Keratinocyte (primary cell): ENCODE measurements around the gene GPC1. TPM values are rescaled to one million over a fixed set of nuclear protein-coding genes. Genes with fewer than 3 reads are reported as not detected.

Experiments used
- DNase-seq: peaks from one replicate; pipeline ENCODE4 v3.0.0-alpha.2; 2011; ENCODE audit warnings: low read depth, missing footprints, low spot score
- FAIRE-seq: peaks from 2 replicates; lab custom pipeline; 2011; peaks lifted over from hg19 to GRCh38; lab: Jason Lieb, UNC
- H2AFZ ChIP-seq: 2 replicates; pipeline ENCODE4 v1.6.0; 2012; ENCODE audit warnings: low read length, control low read depth, inconsistent platforms; ENCODE audit not compliant: control insufficient read depth
- H3K27ac ChIP-seq: 2 replicates; pipeline ENCODE4 v1.5.1; 2011; ENCODE audit warnings: low read length; ENCODE audit not compliant: control insufficient read depth, insufficient read depth
- H3K27me3 ChIP-seq: 3 replicates; pipeline ENCODE4 v1.6.0; 2011; ENCODE audit warnings: low read length; ENCODE audit not compliant: control insufficient read depth, insufficient read depth; ENCODE audit errors: extremely low read depth
- H3K36me3 ChIP-seq, 2 experiments: 2 replicates in 1 of 2; 3 replicates in 1 of 2; pipeline ENCODE4 v1.5.1; 2011; ENCODE audit warnings: low read length in 2 of 2, mild to moderate bottlenecking in 1 of 2; ENCODE audit not compliant: control insufficient read depth in 2 of 2, insufficient read depth in 2 of 2; ENCODE audit errors: extremely low read depth in 1 of 2
- H3K4me1 ChIP-seq: 3 replicates; pipeline ENCODE4 v1.5.1; 2011; ENCODE audit warnings: low read length; ENCODE audit not compliant: control insufficient read depth, insufficient read depth; ENCODE audit errors: extremely low read depth
- H3K4me2 ChIP-seq: 3 replicates; pipeline ENCODE4 v1.6.0; 2011; ENCODE audit warnings: low read depth, low read length; ENCODE audit not compliant: control insufficient read depth, insufficient read depth; ENCODE audit errors: extremely low read depth
- H3K4me3 ChIP-seq, 3 experiments: fragments of 200-600 bp in 1 of 3; sonication (generic) in 1 of 3; 2 replicates in 2 of 3; 3 replicates in 1 of 3; pipeline ENCODE4 v1.5.1; 2011 to 2016; ENCODE audit warnings: low read length in 3 of 3, mild to moderate bottlenecking in 3 of 3, control low read depth in 2 of 3, inconsistent platforms in 1 of 3, low read depth in 1 of 3, mixed read lengths in 1 of 3, mixed run types in 1 of 3, moderate library complexity in 1 of 3; ENCODE audit not compliant: control insufficient read depth in 2 of 3, insufficient read depth in 2 of 3; ENCODE audit errors: extremely low read depth in 1 of 3
- H3K79me2 ChIP-seq: 2 replicates; pipeline ENCODE4 v1.6.0; 2012; ENCODE audit warnings: low read length; ENCODE audit not compliant: control insufficient read depth, insufficient read depth
- H3K9ac ChIP-seq: 3 replicates; pipeline ENCODE4 v1.6.0; 2011; ENCODE audit warnings: low read length; ENCODE audit not compliant: control insufficient read depth, insufficient read depth; ENCODE audit errors: extremely low read depth
- H3K9me1 ChIP-seq: 3 replicates; pipeline ENCODE4 v1.6.0; 2011; ENCODE audit warnings: low read length; ENCODE audit not compliant: control insufficient read depth, insufficient read depth; ENCODE audit errors: extremely low read depth
- H3K9me3 ChIP-seq: 2 replicates; pipeline ENCODE4 v1.5.1; 2012; ENCODE audit warnings: low read depth, low read length; ENCODE audit not compliant: control insufficient read depth
- H4K20me1 ChIP-seq: 3 replicates; pipeline ENCODE4 v1.6.0; 2011; ENCODE audit warnings: low read length; ENCODE audit not compliant: control insufficient read depth, insufficient read depth; ENCODE audit errors: extremely low read depth
- CTCF ChIP-seq, 3 experiments: IDR thresholded peaks in 1 of 3; conservative IDR thresholded peaks in 1 of 3; optimal IDR thresholded peaks in 1 of 3; 2 replicates in 2 of 3; 3 replicates in 1 of 3; pipeline versions ENCODE3 to v1.5.1; 2011; ENCODE audit warnings: low read length in 3 of 3, mild to moderate bottlenecking in 3 of 3, moderate library complexity in 2 of 3, control low read depth in 1 of 3, inconsistent platforms in 1 of 3; ENCODE audit not compliant: insufficient read depth in 2 of 3; ENCODE audit errors: extremely low read depth in 1 of 3
- EZH2 ChIP-seq: IDR thresholded peaks from one replicate; pipeline ENCODE4 v1.6.1; 2012; ENCODE audit warnings: inconsistent platforms, mild to moderate bottlenecking, low read length, moderate library complexity
- dilution Hi-C: fragments of 300-500 bp; cut with MboI; formaldehyde crosslinking; loops from one replicate; pipeline ENCODE4 v1.7.0; 2020; ENCODE audit warnings: low sequenced_read_pairs; ENCODE audit not compliant: extremely low pct_ligation_motif_present
- polyA plus RNA-seq, 5 experiments: library from polyadenylated mRNA; depleted of rRNA in 3 of 5; stranded (reverse) in 3 of 5; stranded (forward) in 1 of 5; unstranded in 1 of 5; fragments of >200 nt; gene quantifications; 1 replicate in 1 of 5; 2 replicates in 3 of 5; 3 replicates in 1 of 5; pipeline versions ENCODE4 v1.2.1 to v1.2.3, GENCODE V29; 2011 to 2012; ENCODE audit warnings: missing spikeins in 2 of 5, low read depth in 1 of 5, low replicate concordance in 1 of 5

GPC1 gene
- polyA plus RNA-seq, 1 donor (not counting 4 experiments of a cell fraction or from before 2014, with no cell fraction given): 46.6 TPM

- DNase-seq: no peak
- TF ChIP-seq EZH2 (no peak), CTCF (optimal IDR thresholded peaks at IDR 0.05 in 1 of 3, IDR thresholded peaks at IDR 0.05 in 1 of 3, conservative IDR thresholded peaks at IDR 0.05 in 1 of 3; ENCODE audit: extremely low read depth in 1 of 3, insufficient read depth in 2 of 3, low read length in 3 of 3) (no peak)
- Histone ChIP-seq H3K36me3 (peaks cover 7 to 16% of the 10 kb centered on the region in 2 experiments), H3K9me3 (no peaks in the 10 kb centered on the region), H3K27ac (peak overlapping the region; percentile 69), H3K4me2 (peak overlapping the region; percentile 73), H3K4me3 (peak overlapping the region in 1 of 3 experiments; percentile 38), H2AFZ (no peak overlapping the region), H3K9ac (peak overlapping the region; percentile 66), H3K9me1 (peaks cover 3% of the 10 kb centered on the region), H3K79me2 (peaks cover 93% of the 10 kb centered on the region), H3K4me1 (peaks cover 52% of the 10 kb centered on the region), H4K20me1 (peaks cover 38% of the 10 kb centered on the region), H3K27me3 (no peaks in the 10 kb centered on the region)
- peak; percentile 75 for FAIRE-seq
- dilution Hi-C loops: no loop called here
Measured at GRCh38 chr2:240440704-240441320, 5.3 kb downstream of the GPC1 start.

- DNase-seq: no peak
- no peak overlapping the region for H2AFZ ChIP-seq
- no peak for FAIRE-seq
- peaks cover 10 to 17% of the 10 kb centered on the region in 2 experiments for H3K36me3 ChIP-seq
- H3K9ac ChIP-seq: peak overlapping the region; percentile 66
- dilution Hi-C loops: no loop called here
- H3K9me1 ChIP-seq: peaks cover 3% of the 10 kb centered on the region
- H3K9me3 ChIP-seq: no peaks in the 10 kb centered on the region
- peak overlapping the region; percentile 73 for H3K4me2 ChIP-seq
- H3K27me3 ChIP-seq: no peaks in the 10 kb centered on the region
- H3K79me2 ChIP-seq: peaks cover 96% of the 10 kb centered on the region
- peaks cover 52% of the 10 kb centered on the region for H3K4me1 ChIP-seq
- peak overlapping the region in 2 of 3 experiments; percentile 27 to 38 for H3K4me3 ChIP-seq
- H4K20me1 ChIP-seq: peaks cover 43% of the 10 kb centered on the region
- H3K27ac ChIP-seq: peak overlapping the region; percentile 69
- TF ChIP-seq EZH2 (no peak), CTCF (optimal IDR thresholded peaks at IDR 0.05 in 1 of 3, IDR thresholded peaks at IDR 0.05 in 1 of 3, conservative IDR thresholded peaks at IDR 0.05 in 1 of 3; ENCODE audit: extremely low read depth in 1 of 3, insufficient read depth in 2 of 3, low read length in 3 of 3) (no peak)
Measured at GRCh38 chr2:240441326-240441992, 6.0 kb downstream of the GPC1 start.
